HEK293 (cell line): Measurements from ENCODE around the gene SIAH2.

Experiments used
- CTCF ChIA-PET: fragments of 350-600 bp; formaldehyde crosslinking; extraction: SDS; loops from one replicate; lab custom pipeline; 2021; ENCODE audit warnings: antibody characterized with exemption; lab: Yijun Ruan, JAX
- POLR2A ChIA-PET: fragments of 300-600 bp; formaldehyde crosslinking; extraction: SDS; loops from one replicate; lab custom pipeline; 2020; ENCODE audit warnings: antibody characterized with exemption, inconsistent platforms; lab: Yijun Ruan, JAX
- H3K27ac ChIP-seq: fragments of 200-500 bp; sonication (Bioruptor generic); 2 replicates; pipeline ENCODE4 v1.5.1; 2014; ENCODE audit warnings: low read depth, low read length, control low read depth, inconsistent platforms; ENCODE audit errors: extremely low read depth
- H3K36me3 ChIP-seq, 2 experiments: fragments of 200-500 bp in 1 of 2; sonication (Bioruptor generic) in 1 of 2; 1 replicate in 1 of 2; 2 replicates in 1 of 2; pipeline ENCODE4 v1.5.1; 2014 to 2017; ENCODE audit warnings: inconsistent platforms in 2 of 2, low read length in 2 of 2; ENCODE audit not compliant: control insufficient read depth in 2 of 2, insufficient read depth in 1 of 2
- H3K4me1 ChIP-seq: fragments of 200-500 bp; sonication (Bioruptor generic); 2 replicates; pipeline ENCODE4 v1.5.1; 2014; ENCODE audit warnings: mild to moderate bottlenecking, low read length, inconsistent platforms; ENCODE audit not compliant: control insufficient read depth, insufficient read depth
- H3K4me3 ChIP-seq: 2 replicates; pipeline ENCODE4 v1.5.1; 2011; ENCODE audit warnings: low read depth, mild to moderate bottlenecking, control low read depth, low read length, moderate library complexity
- H3K9me3 ChIP-seq: fragments of 200-500 bp; sonication (Bioruptor generic); 2 replicates; pipeline ENCODE4 v1.5.1; 2014; ENCODE audit warnings: low read depth, low read length, inconsistent platforms; ENCODE audit not compliant: control insufficient read depth, insufficient read depth
- BCL11B ChIP-seq: fragments of 450-650 bp; formaldehyde crosslinking; IDR thresholded peaks from 2 replicates; pipeline ENCODE4 v1.5.1; 2016; ENCODE audit warnings: low read depth, missing biosample characterization, missing genetic modification characterization
- GLI4 ChIP-seq: fragments of 450-650 bp; formaldehyde crosslinking; IDR thresholded peaks from 2 replicates; pipeline ENCODE4 v1.5.1; 2016; ENCODE audit warnings: missing biosample characterization, missing genetic modification characterization
- GLIS1 ChIP-seq: fragments of 450-650 bp; formaldehyde crosslinking; IDR thresholded peaks from 2 replicates; pipeline ENCODE4 v1.5.1; 2016; ENCODE audit warnings: missing biosample characterization, missing genetic modification characterization
- HOXA7 ChIP-seq: sonication (generic); formaldehyde crosslinking; IDR thresholded peaks from 2 replicates; pipeline ENCODE4 v1.8.1; 2022; ENCODE audit warnings: missing genetic modification reagents, borderline replicate concordance
- PATZ1 ChIP-seq: fragments of 450-650 bp; formaldehyde crosslinking; IDR thresholded peaks from 2 replicates; pipeline ENCODE4 v1.5.1; 2016; ENCODE audit warnings: missing biosample characterization, missing genetic modification characterization
- SP3 ChIP-seq: fragments of 450-650 bp; formaldehyde crosslinking; IDR thresholded peaks from 2 replicates; pipeline ENCODE4 v1.5.1; 2016; ENCODE audit warnings: missing biosample characterization, missing genetic modification characterization
- TCF7L2 ChIP-seq: IDR thresholded peaks from 2 replicates; pipeline ENCODE4 v1.6.1; 2011; ENCODE audit warnings: low read depth, mild to moderate bottlenecking, inconsistent platforms, low read length, moderate library complexity, borderline replicate concordance
- ZFP3 ChIP-seq: fragments of 450-650 bp; formaldehyde crosslinking; IDR thresholded peaks from 2 replicates; pipeline ENCODE4 v1.5.1; 2016; ENCODE audit warnings: low read depth, missing biosample characterization, missing genetic modification characterization
- ZFP37 ChIP-seq: fragments of 450-650 bp; formaldehyde crosslinking; IDR thresholded peaks from 2 replicates; pipeline ENCODE4 v1.5.1; 2016; ENCODE audit warnings: missing biosample characterization, missing genetic modification characterization
- ZNF132 ChIP-seq: fragments of 450-650 bp; formaldehyde crosslinking; IDR thresholded peaks from 2 replicates; pipeline ENCODE4 v1.5.1; 2017; ENCODE audit warnings: missing biosample characterization, missing genetic modification characterization, borderline replicate concordance
- ZNF211 ChIP-seq: fragments of 450-650 bp; formaldehyde crosslinking; IDR thresholded peaks from 2 replicates; pipeline ENCODE4 v1.5.1; 2016; ENCODE audit warnings: low read depth, missing biosample characterization, missing genetic modification characterization
- ZNF23 ChIP-seq: fragments of 450-650 bp; formaldehyde crosslinking; IDR thresholded peaks from 2 replicates; pipeline ENCODE4 v1.5.1; 2016; ENCODE audit warnings: missing biosample characterization, missing genetic modification characterization, borderline replicate concordance
- ZNF274 ChIP-seq, 2 experiments: fragments of 200-500 bp in 1 of 2; fragments of 450-650 bp in 1 of 2; sonication (Bioruptor generic) in 1 of 2; formaldehyde crosslinking in 1 of 2; IDR thresholded peaks; 2 replicates each; pipeline versions ENCODE4 v1.5.1 to v1.6.1; 2014 to 2016; ENCODE audit warnings: borderline replicate concordance in 1 of 2, inconsistent platforms in 1 of 2, low read length in 1 of 2, missing biosample characterization in 1 of 2, missing genetic modification characterization in 1 of 2
- ZNF302 ChIP-seq: fragments of 450-650 bp; formaldehyde crosslinking; IDR thresholded peaks from 2 replicates; pipeline ENCODE4 v1.5.1; 2016; ENCODE audit warnings: missing biosample characterization, missing genetic modification characterization, low read depth
- ZNF473 ChIP-seq: fragments of 450-650 bp; formaldehyde crosslinking; IDR thresholded peaks from 2 replicates; pipeline ENCODE4 v1.5.1; 2017; ENCODE audit warnings: missing biosample characterization, missing genetic modification characterization
- ZNF518A ChIP-seq: fragments of 450-650 bp; formaldehyde crosslinking; conservative IDR thresholded peaks from 2 replicates; pipeline ENCODE4 v1.5.1; 2016; ENCODE audit warnings: low read depth, missing biosample characterization, missing genetic modification characterization
- ZNF571 ChIP-seq: fragments of 450-650 bp; formaldehyde crosslinking; IDR thresholded peaks from 2 replicates; pipeline ENCODE4 v1.5.0; 2017; ENCODE audit warnings: missing biosample characterization, missing genetic modification characterization
- ZNF600 ChIP-seq: fragments of 450-650 bp; formaldehyde crosslinking; IDR thresholded peaks from 2 replicates; pipeline ENCODE4 v1.5.1; 2016; ENCODE audit warnings: missing biosample characterization, missing genetic modification characterization
- ZNF777 ChIP-seq: fragments of 450-650 bp; formaldehyde crosslinking; IDR thresholded peaks from 2 replicates; pipeline ENCODE4 v1.5.1; 2017; ENCODE audit warnings: missing biosample characterization, missing genetic modification characterization, borderline replicate concordance

The SIAH2 gene

GRCh38 chr3:150743508-150743907, 19.5 kb downstream of the SIAH2 start:
- ChIA-PET CTCF (interaction anchor here (0.5 kb wide), 1 partner anchor 88 kb away, joined by 9 read pairs; no protein-coding TSS in a partner anchor), POLR2A (interaction anchor here (0.6 kb wide), 1 partner anchor 26 kb away, joined by 3 read pairs; no protein-coding TSS in a partner anchor)
- Histone ChIP-seq H3K9me3 (no peaks in the 10 kb centered on the region), H3K4me1 (0 out of 2 replicates have a peak, but pooled peaks cover 4% of the 10 kb centered on the region), H3K36me3 (peaks cover 0 to 10% of the 10 kb centered on the region in 2 experiments; a peak in 1 of 3 replicates), H3K4me3 (no peak overlapping the region), H3K27ac (no peak overlapping the region)
- TF ChIP-seq GLIS1 (tag by site-specific recombination) (no peak), ZNF211 (tag by site-specific recombination) (no peak), ZFP3 (no peak)

GRCh38 chr3:150742679-150743078, 20.3 kb downstream of the SIAH2 start:
- Histone ChIP-seq H3K4me3 (no peak overlapping the region), H3K36me3 (peaks cover 0 to 10% of the 10 kb centered on the region in 2 experiments; a peak in 1 of 3 replicates), H3K4me1 (no peaks in the 10 kb centered on the region)
- CTCF ChIA-PET = no interaction called here
- TF ChIP-seq ZNF274 (IDR thresholded peaks at IDR 0.05; ENCODE audit: low read length) (no peak), ZNF274 (tag by site-specific recombination; IDR thresholded peaks at IDR 0.05; ENCODE audit: borderline replicate concordance) (no peak), ZNF571 (tag by site-specific recombination) (no peak), ZNF777 (tag by site-specific recombination) (no peak), ZNF132 (tag by site-specific recombination) (no peak), ZNF302 (no peak), BCL11B (tag by site-specific recombination) (no peak), GLI4 (no peak), ZFP37 (tag by site-specific recombination) (no peak), HOXA7 (no peak), TCF7L2 (no peak), ZNF600 (tag by site-specific recombination) (no peak), SP3 (tag by site-specific recombination) (no peak), ZNF473 (tag by site-specific recombination) (no peak), ZNF518A (tag by site-specific recombination) (no peak), PATZ1 (no peak), ZNF23 (tag by site-specific recombination) (no peak)
- TF ChIP-seq, all 188 proteins: peak for 0
- POLR2A ChIA-PET = interaction anchor here (0.5 to 0.6 kb wide), 2 partner anchors 16 to 25 kb away, joined by 3 read pairs; no protein-coding TSS in a partner anchor
- Histone ChIP-seq H3K27ac (no peak overlapping the region), H3K9me3 (no peaks in the 10 kb centered on the region)
